ENCODE data around the gene ZBTB24. TPM values are rescaled to one million over a fixed set of nuclear protein-coding genes. Genes with fewer than 3 reads are reported as not detected.

ZBTB24 gene
- total and polyA plus RNA-seq, 5 donors = 2.2 to 4.2 (median 3.4) TPM

DNA sequence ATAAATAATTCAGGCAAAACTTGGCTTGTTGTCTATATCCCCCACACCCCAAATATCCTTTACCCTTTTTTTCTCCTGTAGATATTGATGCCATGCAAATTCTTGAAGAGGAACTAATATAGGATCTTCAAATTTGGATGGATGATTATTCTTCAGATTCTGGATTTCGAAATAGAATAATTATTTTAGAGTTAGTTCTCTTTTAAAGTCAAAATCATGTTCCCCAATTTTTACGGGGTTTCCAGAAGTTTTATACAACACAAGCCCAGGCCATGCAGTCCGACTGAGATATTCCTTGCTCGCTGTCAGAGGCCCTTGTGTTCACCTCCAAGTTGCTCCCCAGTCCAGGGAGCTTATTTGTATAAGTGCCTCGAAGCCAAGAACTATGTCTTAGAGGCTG is 47.0 kb downstream of the ZBTB24 start:
- H3K9me3 ChIP-seq (ENCODE audit: control insufficient read depth, low read length) = no peaks in the 10 kb centered on the region
- ATAC-seq (no peak), DNase-seq (no peak)
- H3K4me1 ChIP-seq (ENCODE audit: control insufficient read depth, insufficient read depth, low read length) = no peaks in the 10 kb centered on the region
- H3K4me3 ChIP-seq (ENCODE audit: low read length) = no peak overlapping the region
- no peak overlapping the region for H3K27ac ChIP-seq (ENCODE audit: low read length)
- H3K27me3 ChIP-seq (ENCODE audit: control insufficient read depth, insufficient read depth) = no peaks in the 10 kb centered on the region
- 95% methylated on average over 5 of the region's 5 CpGs for WGBS
- intact Hi-C loops (cut with DNase I) = no loop called here

DNA sequence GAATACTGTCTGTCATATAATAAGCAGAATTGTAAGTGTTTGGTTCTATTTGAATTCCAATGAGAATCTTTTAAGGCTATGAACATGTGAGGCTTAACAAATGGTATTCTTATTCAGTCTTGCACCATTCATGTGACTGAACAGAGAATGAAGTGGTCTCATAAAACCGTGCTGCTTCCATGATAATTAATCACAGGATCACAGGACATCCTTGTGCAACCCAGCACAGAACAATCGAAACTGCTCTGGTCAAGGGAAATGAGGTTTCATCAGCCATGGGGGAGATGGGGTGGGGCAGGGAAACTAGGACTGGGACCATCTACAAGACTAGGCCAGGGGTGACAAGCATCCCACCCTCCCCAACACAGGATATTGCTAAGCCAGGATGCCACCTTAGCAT is 48.6 kb downstream of the ZBTB24 start:
- WGBS = 56% methylated on average over 2 of the region's 2 CpGs
- Histone ChIP-seq H3K4me1 (ENCODE audit: control insufficient read depth, insufficient read depth, low read length) (peaks cover 2% of the 10 kb centered on the region), H3K27ac (ENCODE audit: low read length) (no peak overlapping the region), H3K27me3 (ENCODE audit: control insufficient read depth, insufficient read depth) (no peaks in the 10 kb centered on the region), H3K9me3 (ENCODE audit: control insufficient read depth, low read length) (no peaks in the 10 kb centered on the region), H3K4me3 (ENCODE audit: low read length) (no peak overlapping the region)
- no peak for ATAC-seq
- DNase-seq = no peak
- intact Hi-C loops (cut with DNase I) = no loop called here

DNA sequence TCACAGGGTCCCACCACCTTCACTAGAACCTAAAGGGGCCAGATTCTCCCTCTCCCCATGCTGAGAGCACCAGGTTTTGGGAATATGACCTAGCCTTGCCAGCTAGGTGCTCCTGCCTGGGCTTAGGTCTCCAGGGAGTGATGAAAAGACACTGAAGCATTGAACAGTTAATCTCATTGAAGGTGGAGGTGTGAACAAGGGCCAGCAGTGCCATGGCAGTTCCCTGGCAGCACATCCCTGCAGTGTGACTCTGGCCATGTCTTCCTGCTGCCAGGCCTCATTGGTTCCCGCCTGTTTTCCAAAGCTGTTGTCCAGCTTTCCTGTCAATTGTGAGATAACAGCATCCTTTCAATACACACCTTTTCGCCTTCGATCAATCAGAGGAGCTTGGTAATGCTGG is 53.5 kb downstream of the ZBTB24 start:
- Histone ChIP-seq H3K4me1 (ENCODE audit: control insufficient read depth, insufficient read depth, low read length) (peaks cover 4% of the 10 kb centered on the region), H3K9me3 (ENCODE audit: control insufficient read depth, low read length) (no peaks in the 10 kb centered on the region), H3K4me3 (ENCODE audit: low read length) (no peak overlapping the region), H3K27ac (ENCODE audit: low read length) (no peak overlapping the region), H3K27me3 (ENCODE audit: control insufficient read depth, insufficient read depth) (no peaks in the 10 kb centered on the region)
- ATAC-seq (no peak), DNase-seq (no peak)
- intact Hi-C loops (cut with DNase I) = no loop called here
- WGBS = 91% methylated on average over 3 of the region's 3 CpGs

DNA sequence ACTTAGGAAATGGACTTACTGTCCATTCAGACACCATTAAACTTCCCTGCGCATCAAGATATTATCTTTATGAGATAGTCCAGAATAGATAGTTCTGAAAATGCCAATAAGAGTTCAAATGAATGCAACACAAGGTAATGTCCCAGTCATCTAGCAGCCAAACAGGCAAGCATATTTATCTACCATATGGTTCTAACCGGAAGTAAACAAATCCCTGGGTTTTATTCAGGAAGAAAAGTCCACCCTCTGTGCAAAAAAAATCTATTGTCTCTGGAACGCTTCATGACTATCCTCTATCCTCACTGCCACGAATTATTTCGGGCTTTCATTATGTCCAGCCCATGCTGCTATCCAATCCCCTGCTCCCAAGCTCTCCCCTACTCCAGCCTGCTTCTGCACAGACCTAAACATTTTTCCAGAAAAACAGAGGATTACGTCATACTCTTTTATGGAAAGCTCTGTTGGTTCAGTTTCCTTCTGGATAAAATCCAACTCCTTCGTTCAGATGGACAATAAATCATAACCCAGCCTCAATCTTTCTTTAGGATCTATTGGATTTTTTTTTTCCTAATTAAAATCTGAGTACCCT is 54.0 kb downstream of the ZBTB24 start:
- peaks cover 4% of the 10 kb centered on the region for H3K4me1 ChIP-seq (ENCODE audit: control insufficient read depth, insufficient read depth, low read length)
- no peaks in the 10 kb centered on the region for H3K9me3 ChIP-seq (ENCODE audit: control insufficient read depth, low read length)
- no peak for DNase-seq
- intact Hi-C loops (cut with DNase I) = no loop called here
- WGBS = 38% methylated on average over 7 of the region's 7 CpGs
- no peaks in the 10 kb centered on the region for H3K27me3 ChIP-seq (ENCODE audit: control insufficient read depth, insufficient read depth)
- no peak overlapping the region for H3K4me3 ChIP-seq (ENCODE audit: low read length)
- no peak overlapping the region for H3K27ac ChIP-seq (ENCODE audit: low read length)
- ATAC-seq = peak; percentile 47 to 63

- no peak overlapping the region for H3K27ac ChIP-seq (ENCODE audit: low read length)
- H3K9me3 ChIP-seq (ENCODE audit: control insufficient read depth, low read length) = no peaks in the 10 kb centered on the region
- DNase-seq (no peak), ATAC-seq (no peak)
- peaks cover 4% of the 10 kb centered on the region for H3K4me1 ChIP-seq (ENCODE audit: control insufficient read depth, insufficient read depth, low read length)
- H3K27me3 ChIP-seq (ENCODE audit: control insufficient read depth, insufficient read depth) = no peaks in the 10 kb centered on the region
- no peak overlapping the region for H3K4me3 ChIP-seq (ENCODE audit: low read length)
- WGBS = 90% methylated on average over 2 of the region's 2 CpGs
- intact Hi-C loops (cut with DNase I) = no loop called here
These were observed 58.1 kb downstream of the ZBTB24 start for GRCh38 chr6:109424946-109425345.

DNA sequence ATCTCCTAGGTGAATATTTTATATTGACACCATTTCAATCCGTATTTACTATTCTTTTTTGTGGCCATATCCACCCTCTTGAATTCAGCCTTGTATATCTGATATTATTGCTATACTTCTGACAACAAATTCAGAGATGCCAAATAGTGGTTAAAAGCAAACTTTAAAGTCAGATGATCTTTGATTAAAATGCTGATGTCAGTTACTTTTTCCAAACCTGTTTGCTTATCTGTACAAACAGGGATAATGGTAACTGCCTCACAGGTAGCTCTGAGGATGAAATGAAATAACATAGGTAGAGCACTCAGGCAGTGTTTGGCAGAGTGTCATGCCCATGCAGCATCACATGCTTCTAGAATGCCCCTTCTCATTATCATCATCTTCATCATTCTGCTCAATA is 61.8 kb downstream of the ZBTB24 start:
- 85% methylated on average over 1 of the region's 1 CpG for WGBS
- DNase-seq (no peak), ATAC-seq (no peak)
- Histone ChIP-seq H3K9me3 (ENCODE audit: control insufficient read depth, low read length) (no peaks in the 10 kb centered on the region), H3K27ac (ENCODE audit: low read length) (no peak overlapping the region), H3K27me3 (ENCODE audit: control insufficient read depth, insufficient read depth) (no peaks in the 10 kb centered on the region), H3K4me1 (ENCODE audit: control insufficient read depth, insufficient read depth, low read length) (no peaks in the 10 kb centered on the region), H3K4me3 (ENCODE audit: low read length) (no peak overlapping the region)
- intact Hi-C loops (cut with DNase I) = no loop called here

- WGBS = 52% methylated on average over 1 of the region's 1 CpG
These were observed 62.3 kb downstream of the ZBTB24 start for GRCh38 chr6:109420751-109421150.

DNA sequence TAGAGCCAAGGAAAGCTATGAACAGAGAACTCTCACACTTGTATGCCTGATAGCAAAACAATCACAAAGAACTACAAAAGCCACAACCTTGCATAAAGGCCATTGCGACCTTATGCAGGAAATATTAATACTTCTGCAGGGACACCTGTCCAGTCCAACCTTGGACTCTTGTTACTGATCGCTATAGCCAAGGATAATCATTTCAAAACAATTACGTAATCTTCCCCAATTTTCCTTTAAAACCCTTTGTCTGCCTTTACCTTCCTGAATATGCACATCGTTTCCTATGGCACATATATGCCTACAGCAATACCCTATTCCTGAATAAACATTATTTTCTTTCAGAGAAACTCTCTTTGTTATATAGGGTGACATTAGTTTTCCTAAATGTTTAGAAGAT is 65.4 kb downstream of the ZBTB24 start:
- DNase-seq (no peak), ATAC-seq (no peak)
- H3K4me1 ChIP-seq (ENCODE audit: control insufficient read depth, insufficient read depth, low read length) = no peaks in the 10 kb centered on the region
- no peak overlapping the region for H3K27ac ChIP-seq (ENCODE audit: low read length)
- H3K9me3 ChIP-seq (ENCODE audit: control insufficient read depth, low read length) = no peaks in the 10 kb centered on the region
- 94% methylated on average over 4 of the region's 4 CpGs for WGBS
- H3K4me3 ChIP-seq (ENCODE audit: low read length) = no peak overlapping the region
- intact Hi-C loops (cut with DNase I) = no loop called here
- no peaks in the 10 kb centered on the region for H3K27me3 ChIP-seq (ENCODE audit: control insufficient read depth, insufficient read depth)

More at GRCh38 chr6:109420751-109421150, 62.3 kb downstream of the ZBTB24 start:
- Histone ChIP-seq H3K27ac (ENCODE audit: low read length) (no peak overlapping the region), H3K9me3 (ENCODE audit: control insufficient read depth, low read length) (no peaks in the 10 kb centered on the region), H3K4me1 (ENCODE audit: control insufficient read depth, insufficient read depth, low read length) (no peaks in the 10 kb centered on the region), H3K4me3 (ENCODE audit: low read length) (no peak overlapping the region), H3K27me3 (ENCODE audit: control insufficient read depth, insufficient read depth) (no peaks in the 10 kb centered on the region)
- DNase-seq (no peak), ATAC-seq (no peak)
- intact Hi-C loops (cut with DNase I) = no loop called here

Other genes with a start within 250 kb of the ZBTB24 start
- 100 to 1,000 TPM; 128 to 141 (median 135) TPM for gene CD164, start 100.8 kb downstream of the ZBTB24 start, total RNA-seq
- gene CD164, start 100.8 kb downstream of the ZBTB24 start, polyA plus RNA-seq = 105 TPM
- 1 to 10 TPM; 3.0 to 6.8 (median 4.6) TPM for gene PPIL6, start 42.6 kb downstream of the ZBTB24 start, total RNA-seq
- gene PPIL6, start 42.6 kb downstream of the ZBTB24 start, polyA plus RNA-seq = 2.2 TPM
- 1 to 10 TPM; 4.6 to 6.7 (median 5.7) TPM for gene SMPD2, start 42.5 kb downstream of the ZBTB24 start, total RNA-seq
- gene SMPD2, start 42.5 kb downstream of the ZBTB24 start, polyA plus RNA-seq = 5.7 TPM
- gene MICAL1, start 27.4 kb downstream of the ZBTB24 start, total RNA-seq = 1 to 10 TPM; 4.8 to 9.2 (median 7.2) TPM
- gene MICAL1, start 27.4 kb downstream of the ZBTB24 start, polyA plus RNA-seq = 8.7 TPM
- 10 to 100 TPM; 10.9 to 13.2 (median 12.5) TPM for gene AK9, start 208.0 kb upstream of the ZBTB24 start, total RNA-seq
- 8.3 TPM for gene AK9, start 208.0 kb upstream of the ZBTB24 start, polyA plus RNA-seq
- gene FIG4, start 208.1 kb upstream of the ZBTB24 start, total RNA-seq = 10 to 100 TPM in 1 of 4 donors, 1 to 10 TPM in 3; 8.8 to 10.8 (median 9.2) TPM
- gene FIG4, start 208.1 kb upstream of the ZBTB24 start, polyA plus RNA-seq = 6.4 TPM